Measurements from ENCODE around the gene HRC. TPM values are rescaled to one million over a fixed set of nuclear protein-coding genes. Genes with fewer than 3 reads are reported as not detected.
A peak's percentile ranks its signal among the peaks of the same experiment; 100 is the strongest.
"Not testable (repeated sequence)": the region's sequence is repeated elsewhere in the genome, so short reads cannot be mapped to it uniquely, and the experiment has no call there.

The HRC gene
- total RNA-seq, 1 donor: not detected

DNA sequence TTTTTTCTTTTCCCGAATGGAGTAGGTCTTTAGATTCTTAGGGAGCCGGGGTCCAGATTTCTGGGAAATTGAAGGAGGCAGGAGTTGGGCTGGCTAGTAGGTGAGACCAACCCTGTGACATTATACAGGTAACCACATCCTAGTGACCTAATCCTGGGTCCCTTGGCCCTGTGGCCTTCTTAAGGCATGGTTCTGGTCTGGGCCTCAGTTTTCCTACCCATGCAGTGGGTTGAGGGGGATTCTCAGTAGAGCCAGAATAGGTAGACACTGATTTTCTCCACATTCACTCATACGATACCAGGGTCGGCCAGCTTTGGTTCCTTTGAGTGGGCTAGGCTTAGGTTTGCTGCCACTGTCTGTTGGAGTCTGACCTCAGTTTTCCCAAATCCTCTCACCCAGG is 28.6 kb downstream of the HRC start:
- no peak overlapping the region for H3K4me3 ChIP-seq (ENCODE audit: low read depth, low read length)
- no peak for DNase-seq (ENCODE audit: low read depth)
- TF ChIP-seq, protein P1, sequence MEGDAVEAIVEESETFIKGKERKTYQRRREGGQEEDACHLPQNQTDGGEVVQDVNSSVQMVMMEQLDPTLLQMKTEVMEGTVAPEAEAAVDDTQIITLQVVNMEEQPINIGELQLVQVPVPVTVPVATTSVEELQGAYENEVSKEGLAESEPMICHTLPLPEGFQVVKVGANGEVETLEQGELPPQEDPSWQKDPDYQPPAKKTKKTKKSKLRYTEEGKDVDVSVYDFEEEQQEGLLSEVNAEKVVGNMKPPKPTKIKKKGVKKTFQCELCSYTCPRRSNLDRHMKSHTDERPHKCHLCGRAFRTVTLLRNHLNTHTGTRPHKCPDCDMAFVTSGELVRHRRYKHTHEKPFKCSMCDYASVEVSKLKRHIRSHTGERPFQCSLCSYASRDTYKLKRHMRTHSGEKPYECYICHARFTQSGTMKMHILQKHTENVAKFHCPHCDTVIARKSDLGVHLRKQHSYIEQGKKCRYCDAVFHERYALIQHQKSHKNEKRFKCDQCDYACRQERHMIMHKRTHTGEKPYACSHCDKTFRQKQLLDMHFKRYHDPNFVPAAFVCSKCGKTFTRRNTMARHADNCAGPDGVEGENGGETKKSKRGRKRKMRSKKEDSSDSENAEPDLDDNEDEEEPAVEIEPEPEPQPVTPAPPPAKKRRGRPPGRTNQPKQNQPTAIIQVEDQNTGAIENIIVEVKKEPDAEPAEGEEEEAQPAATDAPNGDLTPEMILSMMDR (IDR thresholded peaks at IDR 0.05; ENCODE audit: insufficient read depth, low read length): no peak

- DNase-seq (ENCODE audit: low read depth): no peak
- TF ChIP-seq, protein P1 (IDR thresholded peaks at IDR 0.05; ENCODE audit: insufficient read depth, low read length): no peak
- H3K4me3 ChIP-seq (ENCODE audit: low read depth, low read length): no peak overlapping the region
These were observed 30.0 kb downstream of the HRC start for GRCh38 chr19:49125025-49125731.

DNA sequence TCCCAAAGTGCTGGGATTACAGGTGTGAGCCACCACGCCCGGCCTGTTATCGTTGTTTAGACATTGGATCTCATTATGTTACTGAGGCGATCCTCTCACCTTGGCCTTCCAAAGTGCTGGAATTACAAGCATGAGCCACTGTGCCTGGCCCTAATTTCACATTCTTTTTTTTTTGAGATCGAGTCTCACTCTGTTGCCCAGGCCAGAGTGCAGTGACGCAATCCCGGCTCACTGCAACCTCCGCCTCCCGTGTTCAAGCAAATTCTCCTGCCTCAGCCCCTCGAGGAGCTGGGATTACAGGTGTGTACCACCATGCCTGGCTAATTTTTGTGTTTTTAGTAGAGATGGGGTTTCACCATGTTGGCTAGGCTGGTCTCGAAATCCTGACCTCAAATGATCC is 31.9 kb downstream of the HRC start:
- not testable (repeated sequence) for H3K4me3 ChIP-seq (ENCODE audit: low read depth, low read length); DNase-seq (ENCODE audit: low read depth)

- H3K4me3 ChIP-seq (ENCODE audit: low read depth, low read length); DNase-seq (ENCODE audit: low read depth): not testable (repeated sequence)
These were observed 33.4 kb downstream of the HRC start for GRCh38 chr19:49121841-49122240.

GRCh38 chr19:49120868-49121267 is 34.3 kb downstream of the HRC start:
- DNase-seq (ENCODE audit: low read depth): no peak
- TF ChIP-seq, protein P1 (IDR thresholded peaks at IDR 0.05; ENCODE audit: insufficient read depth, low read length): no peak
- H3K4me3 ChIP-seq (ENCODE audit: low read depth, low read length): no peak overlapping the region

- TF ChIP-seq, protein P1 (IDR thresholded peaks at IDR 0.05; ENCODE audit: insufficient read depth, low read length): no peak
- DNase-seq (ENCODE audit: low read depth): no peak
- no peak overlapping the region for H3K4me3 ChIP-seq (ENCODE audit: low read depth, low read length)
These were observed 34.9 kb downstream of the HRC start for GRCh38 chr19:49120325-49120683.

- peak; percentile 46 for DNase-seq (ENCODE audit: low read depth)
- peak within 1 kb of the TSS; percentile 80 for H3K4me3 ChIP-seq (ENCODE audit: low read depth, low read length)
- TF ChIP-seq, protein P1 (IDR thresholded peaks at IDR 0.05; ENCODE audit: insufficient read depth, low read length): no peak
These were observed 35.5 kb downstream of the HRC start, which contains the start of gene PPFIA3 for GRCh38 chr19:49119411-49120324. PPFIA3 (plus strand) TSS chr19:49119544; CDS start chr19:49127874, 8,330 bp downstream.
